Measurements from ENCODE around the gene ARL15.

The ARL15 gene

GRCh38 chr5:53934151-53934820 lies 376.1 kb downstream of the ARL15 start:
- no peaks in the 10 kb centered on the region for H3K27me3 ChIP-seq (ENCODE audit: insufficient read depth, low read length)
- no peak overlapping the region for H2AFZ ChIP-seq (ENCODE audit: low read depth, low read length)
- H3K4me1 ChIP-seq (ENCODE audit: insufficient read depth, low read length), result peaks cover 5% of the 10 kb centered on the region
- no peaks in the 10 kb centered on the region for H3K36me3 ChIP-seq (ENCODE audit: insufficient read depth, low read length)
- no peak overlapping the region for H3K4me3 ChIP-seq (ENCODE audit: low read length)
- no peaks in the 10 kb centered on the region for H3K9me3 ChIP-seq (ENCODE audit: low read length)

GRCh38 chr5:53932351-53932750 lies 378.0 kb downstream of the ARL15 start:
- H3K27me3 ChIP-seq (ENCODE audit: insufficient read depth, low read length), result no peaks in the 10 kb centered on the region
- peaks cover 18% of the 10 kb centered on the region for H3K4me1 ChIP-seq (ENCODE audit: insufficient read depth, low read length)
- no peak overlapping the region for H2AFZ ChIP-seq (ENCODE audit: low read depth, low read length)
- H3K36me3 ChIP-seq (ENCODE audit: insufficient read depth, low read length), result no peaks in the 10 kb centered on the region
- H3K9me3 ChIP-seq (ENCODE audit: low read length), result no peaks in the 10 kb centered on the region
- no peak overlapping the region for H3K4me3 ChIP-seq (ENCODE audit: low read length)

GRCh38 chr5:53930457-53930856 lies 379.9 kb downstream of the ARL15 start:
- Histone ChIP-seq H3K4me1 (ENCODE audit: insufficient read depth, low read length) (peaks cover 18% of the 10 kb centered on the region), H2AFZ (ENCODE audit: low read depth, low read length) (no peak overlapping the region), H3K4me3 (ENCODE audit: low read length) (no peak overlapping the region), H3K27me3 (ENCODE audit: insufficient read depth, low read length) (no peaks in the 10 kb centered on the region), H3K9me3 (ENCODE audit: low read length) (no peaks in the 10 kb centered on the region), H3K36me3 (ENCODE audit: insufficient read depth, low read length) (no peaks in the 10 kb centered on the region)

- H3K4me3 ChIP-seq (ENCODE audit: low read length), result no peak overlapping the region
- no peaks in the 10 kb centered on the region for H3K27me3 ChIP-seq (ENCODE audit: insufficient read depth, low read length)
- no peak overlapping the region for H2AFZ ChIP-seq (ENCODE audit: low read depth, low read length)
- peaks cover 18% of the 10 kb centered on the region for H3K4me1 ChIP-seq (ENCODE audit: insufficient read depth, low read length)
- H3K9me3 ChIP-seq (ENCODE audit: low read length), result no peaks in the 10 kb centered on the region
- no peaks in the 10 kb centered on the region for H3K36me3 ChIP-seq (ENCODE audit: insufficient read depth, low read length)
Observed at GRCh38 chr5:53929570-53929969, 380.8 kb downstream of the ARL15 start.

- H3K4me3 ChIP-seq (ENCODE audit: low read length), result no peak overlapping the region
- H2AFZ ChIP-seq (ENCODE audit: low read depth, low read length), result no peak overlapping the region
- no peaks in the 10 kb centered on the region for H3K9me3 ChIP-seq (ENCODE audit: low read length)
- H3K27me3 ChIP-seq (ENCODE audit: insufficient read depth, low read length), result no peaks in the 10 kb centered on the region
- peaks cover 18% of the 10 kb centered on the region for H3K4me1 ChIP-seq (ENCODE audit: insufficient read depth, low read length)
- H3K36me3 ChIP-seq (ENCODE audit: insufficient read depth, low read length), result no peaks in the 10 kb centered on the region
Observed at GRCh38 chr5:53929152-53929551, 381.2 kb downstream of the ARL15 start.

GRCh38 chr5:53928641-53929040 lies 381.7 kb downstream of the ARL15 start:
- Histone ChIP-seq H2AFZ (ENCODE audit: low read depth, low read length) (no peak overlapping the region), H3K36me3 (ENCODE audit: insufficient read depth, low read length) (no peaks in the 10 kb centered on the region), H3K9me3 (ENCODE audit: low read length) (no peaks in the 10 kb centered on the region), H3K4me3 (ENCODE audit: low read length) (no peak overlapping the region), H3K27me3 (ENCODE audit: insufficient read depth, low read length) (no peaks in the 10 kb centered on the region), H3K4me1 (ENCODE audit: insufficient read depth, low read length) (peaks cover 18% of the 10 kb centered on the region)

GRCh38 chr5:53927668-53928247 lies 382.6 kb downstream of the ARL15 start:
- H3K4me1 ChIP-seq (ENCODE audit: insufficient read depth, low read length), result peaks cover 18% of the 10 kb centered on the region
- no peaks in the 10 kb centered on the region for H3K36me3 ChIP-seq (ENCODE audit: insufficient read depth, low read length)
- H3K4me3 ChIP-seq (ENCODE audit: low read length), result no peak overlapping the region
- H3K27me3 ChIP-seq (ENCODE audit: insufficient read depth, low read length), result no peaks in the 10 kb centered on the region
- no peak overlapping the region for H2AFZ ChIP-seq (ENCODE audit: low read depth, low read length)
- H3K9me3 ChIP-seq (ENCODE audit: low read length), result no peaks in the 10 kb centered on the region

GRCh38 chr5:53926026-53926425 lies 384.3 kb downstream of the ARL15 start:
- Histone ChIP-seq H3K27me3 (ENCODE audit: insufficient read depth, low read length) (no peaks in the 10 kb centered on the region), H3K4me3 (ENCODE audit: low read length) (no peak overlapping the region), H3K36me3 (ENCODE audit: insufficient read depth, low read length) (no peaks in the 10 kb centered on the region), H3K9me3 (ENCODE audit: low read length) (no peaks in the 10 kb centered on the region), H3K4me1 (ENCODE audit: insufficient read depth, low read length) (peaks cover 18% of the 10 kb centered on the region), H2AFZ (ENCODE audit: low read depth, low read length) (no peak overlapping the region)

- Histone ChIP-seq H3K36me3 (ENCODE audit: insufficient read depth, low read length) (no peaks in the 10 kb centered on the region), H3K4me3 (ENCODE audit: low read length) (no peak overlapping the region), H2AFZ (ENCODE audit: low read depth, low read length) (no peak overlapping the region), H3K9me3 (ENCODE audit: low read length) (no peaks in the 10 kb centered on the region), H3K4me1 (ENCODE audit: insufficient read depth, low read length) (peaks cover 14% of the 10 kb centered on the region), H3K27me3 (ENCODE audit: insufficient read depth, low read length) (no peaks in the 10 kb centered on the region)
Observed at GRCh38 chr5:53924392-53924791, 386.0 kb downstream of the ARL15 start.

- no peaks in the 10 kb centered on the region for H3K36me3 ChIP-seq (ENCODE audit: insufficient read depth, low read length)
- H3K4me1 ChIP-seq (ENCODE audit: insufficient read depth, low read length), result peaks cover 11% of the 10 kb centered on the region
- no peak overlapping the region for H3K4me3 ChIP-seq (ENCODE audit: low read length)
- no peaks in the 10 kb centered on the region for H3K27me3 ChIP-seq (ENCODE audit: insufficient read depth, low read length)
- H2AFZ ChIP-seq (ENCODE audit: low read depth, low read length), result no peak overlapping the region
- no peaks in the 10 kb centered on the region for H3K9me3 ChIP-seq (ENCODE audit: low read length)
Observed at GRCh38 chr5:53923961-53924360, 386.4 kb downstream of the ARL15 start.

- Histone ChIP-seq H2AFZ (ENCODE audit: low read depth, low read length) (no peak overlapping the region), H3K36me3 (ENCODE audit: insufficient read depth, low read length) (no peaks in the 10 kb centered on the region), H3K27me3 (ENCODE audit: insufficient read depth, low read length) (no peaks in the 10 kb centered on the region), H3K4me3 (ENCODE audit: low read length) (no peak overlapping the region), H3K9me3 (ENCODE audit: low read length) (no peaks in the 10 kb centered on the region), H3K4me1 (ENCODE audit: insufficient read depth, low read length) (no peaks in the 10 kb centered on the region)
Observed at GRCh38 chr5:53922508-53923498, 387.6 kb downstream of the ARL15 start.

- Histone ChIP-seq H3K36me3 (ENCODE audit: insufficient read depth, low read length) (no peaks in the 10 kb centered on the region), H3K4me3 (ENCODE audit: low read length) (no peak overlapping the region), H2AFZ (ENCODE audit: low read depth, low read length) (no peak overlapping the region), H3K9me3 (ENCODE audit: low read length) (no peaks in the 10 kb centered on the region), H3K4me1 (ENCODE audit: insufficient read depth, low read length) (no peaks in the 10 kb centered on the region), H3K27me3 (ENCODE audit: insufficient read depth, low read length) (no peaks in the 10 kb centered on the region)
Observed at GRCh38 chr5:53917826-53918225, 392.5 kb downstream of the ARL15 start.

- H3K9me3 ChIP-seq (ENCODE audit: low read length), result no peaks in the 10 kb centered on the region
- no peaks in the 10 kb centered on the region for H3K4me1 ChIP-seq (ENCODE audit: insufficient read depth, low read length)
Observed at GRCh38 chr5:53917095-53917494, 393.3 kb downstream of the ARL15 start.

More at GRCh38 chr5:53917095-53917494, 393.3 kb downstream of the ARL15 start:
- no peak overlapping the region for H3K4me3 ChIP-seq (ENCODE audit: low read length)
- no peaks in the 10 kb centered on the region for H3K36me3 ChIP-seq (ENCODE audit: insufficient read depth, low read length)
- no peak overlapping the region for H2AFZ ChIP-seq (ENCODE audit: low read depth, low read length)
- H3K27me3 ChIP-seq (ENCODE audit: insufficient read depth, low read length), result no peaks in the 10 kb centered on the region

Measured in neuron (in vitro differentiated cells).